Thymus (tissue), 11 donors: ENCODE measurements around the gene ATP13A3. TPM values are rescaled to one million over a fixed set of nuclear protein-coding genes. Genes with fewer than 3 reads are reported as not detected.

Experiments
- DNase-seq, 9 donors: peaks; one replicate each; pipeline ENCODE4 v3.0.0-alpha.2; 2013; ENCODE audit warnings: low spot score in 9 of 9, low read depth in 6 of 9, missing footprints in 1 of 9
- H3K27ac ChIP-seq, 2 donors: one replicate each; pipeline ENCODE4 v1.5.1; 2013; ENCODE audit warnings: control low read depth in 1 of 2, low read depth in 1 of 2, low read length in 1 of 2, mild to moderate bottlenecking in 1 of 2, moderate library complexity in 1 of 2
- H3K27me3 ChIP-seq, 2 donors: one replicate each; pipeline ENCODE4 v1.5.1; 2013; ENCODE audit warnings: low read length in 1 of 2; ENCODE audit not compliant: control insufficient read depth in 2 of 2, insufficient read depth in 1 of 2
- H3K36me3 ChIP-seq, 2 donors: one replicate each; pipeline ENCODE4 v1.5.1; 2013; ENCODE audit warnings: low read length in 1 of 2, mild to moderate bottlenecking in 1 of 2, moderate library complexity in 1 of 2; ENCODE audit not compliant: control insufficient read depth in 2 of 2, insufficient read depth in 2 of 2
- H3K4me1 ChIP-seq, 2 donors: one replicate each; pipeline ENCODE4 v1.5.1; 2013; ENCODE audit warnings: low read length in 2 of 2; ENCODE audit not compliant: control insufficient read depth in 2 of 2, insufficient read depth in 2 of 2
- H3K4me3 ChIP-seq, 2 donors: one replicate each; pipeline ENCODE4 v1.5.1; 2013; ENCODE audit warnings: low read length in 2 of 2, control low read depth in 1 of 2, mild to moderate bottlenecking in 1 of 2
- H3K9me3 ChIP-seq, 2 donors: one replicate each; pipeline ENCODE4 v1.5.1; 2013; ENCODE audit warnings: low read length in 1 of 2, mild to moderate bottlenecking in 1 of 2; ENCODE audit not compliant: control insufficient read depth in 2 of 2, insufficient read depth in 1 of 2
- WGBS: extraction: QIAGEN DNeasy Blood & Tissue Kit; methylation state at CpG from one replicate; pipeline ENCODE4 v1.1.7; 2013; 5-methylcytosine and 5-hydroxymethylcytosine counted together
- polyA plus RNA-seq: library from polyadenylated mRNA; stranded (reverse); fragments of 200-250 nt; gene quantifications from one replicate; pipeline ENCODE4 v1.2.3, GENCODE V29; 2013
- total RNA-seq: library from RNA; stranded (reverse); fragments of 120-200 nt; gene quantifications from one replicate; pipeline ENCODE4 v1.2.4, GENCODE V29; 2013
- donor health status: healthy.

ATP13A3 gene
- total and polyA plus RNA-seq, 2 donors, result 18.9 to 40.1 TPM

- no peak overlapping the region for H3K4me3 ChIP-seq
- peaks cover 0 to 13% of the 10 kb centered on the region in 2 donors for H3K9me3 ChIP-seq
- H3K4me1 ChIP-seq, result no peaks in the 10 kb centered on the region
- H3K36me3 ChIP-seq, result no peaks in the 10 kb centered on the region
- H3K27me3 ChIP-seq, result peaks cover 0 to 7% of the 10 kb centered on the region in 2 donors
- 97% methylated on average over 8 of the region's 8 CpGs for WGBS
- H3K27ac ChIP-seq, result no peak overlapping the region
- no peak for DNase-seq
These were observed 97.5 kb downstream of the ATP13A3 start for GRCh38 chr3:194389269-194389668.

GRCh38 chr3:194387926-194388418 lies 98.8 kb downstream of the ATP13A3 start:
- Histone ChIP-seq H3K27me3 (peaks cover 0 to 14% of the 10 kb centered on the region in 2 donors), H3K9me3 (peaks cover 0 to 13% of the 10 kb centered on the region in 2 donors), H3K4me1 (no peaks in the 10 kb centered on the region), H3K36me3 (no peaks in the 10 kb centered on the region), H3K4me3 (no peak overlapping the region), H3K27ac (no peak overlapping the region)
- 96% methylated on average over 8 of the region's 8 CpGs for WGBS
- no peak for DNase-seq

GRCh38 chr3:194387276-194387675 lies 99.5 kb downstream of the ATP13A3 start:
- WGBS, result 97% methylated on average over 6 of the region's 6 CpGs
- peaks cover 0 to 17% of the 10 kb centered on the region in 2 donors for H3K27me3 ChIP-seq
- no peak overlapping the region for H3K27ac ChIP-seq
- no peaks in the 10 kb centered on the region for H3K36me3 ChIP-seq
- no peaks in the 10 kb centered on the region for H3K4me1 ChIP-seq
- H3K9me3 ChIP-seq, result peaks cover 0 to 13% of the 10 kb centered on the region in 2 donors
- H3K4me3 ChIP-seq, result no peak overlapping the region
- DNase-seq, result no peak

GRCh38 chr3:194386648-194387047 lies 100.2 kb downstream of the ATP13A3 start:
- Histone ChIP-seq H3K4me3 (no peak overlapping the region), H3K27ac (no peak overlapping the region), H3K9me3 (peaks cover 0 to 10% of the 10 kb centered on the region in 2 donors), H3K36me3 (no peaks in the 10 kb centered on the region), H3K4me1 (no peaks in the 10 kb centered on the region), H3K27me3 (peaks cover 0 to 18% of the 10 kb centered on the region in 2 donors)
- no peak for DNase-seq
- WGBS, result 78% methylated on average over 7 of the region's 7 CpGs

GRCh38 chr3:194386066-194386465 lies 100.7 kb downstream of the ATP13A3 start:
- Histone ChIP-seq H3K27ac (no peak overlapping the region), H3K4me3 (no peak overlapping the region), H3K9me3 (peaks cover 0 to 10% of the 10 kb centered on the region in 2 donors), H3K36me3 (no peaks in the 10 kb centered on the region), H3K4me1 (no peaks in the 10 kb centered on the region), H3K27me3 (peaks cover 0 to 23% of the 10 kb centered on the region in 2 donors)
- WGBS, result 89% methylated on average over 15 of the region's 15 CpGs
- DNase-seq, result no peak

GRCh38 chr3:194384569-194385001 lies 102.2 kb downstream of the ATP13A3 start:
- Histone ChIP-seq H3K9me3 (peaks cover 0 to 10% of the 10 kb centered on the region in 2 donors), H3K4me1 (no peaks in the 10 kb centered on the region), H3K4me3 (no peak overlapping the region), H3K36me3 (no peaks in the 10 kb centered on the region), H3K27me3 (peaks cover 0 to 32% of the 10 kb centered on the region in 2 donors), H3K27ac (no peak overlapping the region)
- WGBS, result 98% methylated on average over 12 of the region's 12 CpGs
- no peak for DNase-seq

- H3K27ac ChIP-seq, result no peak overlapping the region
- WGBS, result 76% methylated on average over 6 of the region's 6 CpGs
- no peak overlapping the region for H3K4me3 ChIP-seq
- H3K27me3 ChIP-seq, result peaks cover 0 to 32% of the 10 kb centered on the region in 2 donors
- H3K36me3 ChIP-seq, result no peaks in the 10 kb centered on the region
- no peaks in the 10 kb centered on the region for H3K4me1 ChIP-seq
- no peak for DNase-seq
- H3K9me3 ChIP-seq, result peaks cover 0 to 6% of the 10 kb centered on the region in 2 donors
These were observed 102.6 kb downstream of the ATP13A3 start for GRCh38 chr3:194384156-194384555.

GRCh38 chr3:194383276-194383940 lies 103.4 kb downstream of the ATP13A3 start:
- DNase-seq, result no peak
- H3K27me3 ChIP-seq, result peaks cover 0 to 37% of the 10 kb centered on the region in 2 donors
- 93% methylated on average over 14 of the region's 14 CpGs for WGBS
- H3K27ac ChIP-seq, result no peak overlapping the region
- peaks cover 0 to 3% of the 10 kb centered on the region in 2 donors for H3K9me3 ChIP-seq
- no peak overlapping the region for H3K4me3 ChIP-seq
- H3K4me1 ChIP-seq, result no peaks in the 10 kb centered on the region
- H3K36me3 ChIP-seq, result no peaks in the 10 kb centered on the region

GRCh38 chr3:194382892-194383223 lies 103.9 kb downstream of the ATP13A3 start:
- Histone ChIP-seq H3K9me3 (no peaks in the 10 kb centered on the region), H3K27ac (no peak overlapping the region), H3K27me3 (peaks cover 0 to 39% of the 10 kb centered on the region in 2 donors), H3K4me3 (no peak overlapping the region), H3K4me1 (no peaks in the 10 kb centered on the region), H3K36me3 (no peaks in the 10 kb centered on the region)
- WGBS, result 74% methylated on average over 9 of the region's 9 CpGs
- no peak for DNase-seq
